Measurements from ENCODE around the gene ATP4A.
"Not testable (repeated sequence)": the region's sequence is repeated elsewhere in the genome, so short reads cannot be mapped to it uniquely, and the experiment has no call there.

The ATP4A gene

GRCh38 chr19:35563207-35563829 lies at the start of gene ATP4A:
Gene ATP4A (minus strand): TSS chr19:35563658. CDS start chr19:35563629, 29 bp downstream.
- no peak for DNase-seq

GRCh38 chr19:35612559-35613321 lies 49.3 kb upstream of the ATP4A start, which contains the start of gene HAUS5:
Gene HAUS5 (plus strand): TSS chr19:35612735. CDS start chr19:35612795, 60 bp downstream.
- DNase-seq = peak; percentile 77

GRCh38 chr19:35612224-35612558 lies 48.7 kb upstream of the ATP4A start:
- no peak for DNase-seq

- no peak for DNase-seq
These were observed 46.4 kb upstream of the ATP4A start for GRCh38 chr19:35609851-35610353.

GRCh38 chr19:35608251-35608650 lies 44.8 kb upstream of the ATP4A start:
- DNase-seq = no peak

GRCh38 chr19:35607661-35608060 lies 44.2 kb upstream of the ATP4A start:
- no peak for DNase-seq

- not testable (repeated sequence) for DNase-seq
These were observed 43.7 kb upstream of the ATP4A start for GRCh38 chr19:35607170-35607569.

GRCh38 chr19:35604436-35604835 lies 41.0 kb upstream of the ATP4A start:
- not testable (repeated sequence) for DNase-seq

GRCh38 chr19:35601971-35602370 lies 38.5 kb upstream of the ATP4A start:
- DNase-seq = no peak

GRCh38 chr19:35596366-35596999 lies 33.0 kb upstream of the ATP4A start:
- DNase-seq = no peak

GRCh38 chr19:35595928-35596327 lies 32.5 kb upstream of the ATP4A start:
- no peak for DNase-seq

- not testable (repeated sequence) for DNase-seq
These were observed 31.6 kb upstream of the ATP4A start for GRCh38 chr19:35595026-35595425.

- DNase-seq = peak; percentile 6
These were observed 28.8 kb upstream of the ATP4A start for GRCh38 chr19:35592226-35592625.

GRCh38 chr19:35590875-35591274 lies 27.4 kb upstream of the ATP4A start:
- no peak for DNase-seq

GRCh38 chr19:35587321-35587720 lies 23.9 kb upstream of the ATP4A start:
- no peak for DNase-seq

GRCh38 chr19:35585848-35586247 lies 22.4 kb upstream of the ATP4A start, which contains the start of gene PMIS2:
Gene PMIS2 (plus strand): TSS chr19:35586173. CDS start chr19:35586260, 87 bp downstream.
- no peak for DNase-seq

- no peak for DNase-seq
These were observed 19.3 kb upstream of the ATP4A start for GRCh38 chr19:35582760-35583159.

GRCh38 chr19:35578707-35579106 lies 15.2 kb upstream of the ATP4A start:
- DNase-seq = no peak

GRCh38 chr19:35577918-35578317 lies 14.5 kb upstream of the ATP4A start:
- no peak for DNase-seq

GRCh38 chr19:35571406-35571965 lies 8.0 kb upstream of the ATP4A start:
- DNase-seq = no peak

GRCh38 chr19:35569281-35569781 lies 5.9 kb upstream of the ATP4A start:
- peak; percentile 22 for DNase-seq

GRCh38 chr19:35566738-35567137 lies 3.3 kb upstream of the ATP4A start:
- DNase-seq = no peak

Measured in NCI-H2029 (cell line).